ENCODE measurements around the gene KIAA1586.
"Not testable (repeated sequence)": the region's sequence is repeated elsewhere in the genome, so short reads cannot be mapped to it uniquely, and the experiment has no call there.

Gene KIAA1586

GRCh38 chr6:57046332-57047256 is at the start of gene KIAA1586:
KIAA1586 (plus strand) TSS chr6:57046693; CDS start chr6:57046756, 63 bp downstream.
- peak; percentile 96 for ATAC-seq (ENCODE audit: low read depth)
- H3K9me3 ChIP-seq (ENCODE audit: severe bottlenecking); H3K27me3 ChIP-seq (ENCODE audit: insufficient read depth, poor library complexity, severe bottlenecking): not testable (repeated sequence)
- H3K36me3 ChIP-seq (ENCODE audit: low read depth) = peaks cover 35% of the 10 kb centered on the region
- H3K4me1 ChIP-seq (ENCODE audit: insufficient read depth, poor library complexity, severe bottlenecking) = peaks cover 13% of the 10 kb centered on the region
- peak; percentile 84 for DNase-seq (ENCODE audit: low spot score)
- H3K4me3 ChIP-seq (ENCODE audit: severe bottlenecking) = peak within 1 kb of the TSS; percentile 39
- peak within 1 kb of the TSS; percentile 52 for H3K27ac ChIP-seq (ENCODE audit: poor library complexity, severe bottlenecking)

GRCh38 chr6:56999049-56999448 is 47.4 kb upstream of the KIAA1586 start:
- no peak overlapping the region for H3K27ac ChIP-seq (ENCODE audit: poor library complexity, severe bottlenecking)
- no peak for DNase-seq (ENCODE audit: low spot score)
- H3K9me3 ChIP-seq (ENCODE audit: severe bottlenecking) = peaks cover 6% of the 10 kb centered on the region
- H3K27me3 ChIP-seq (ENCODE audit: insufficient read depth, poor library complexity, severe bottlenecking) = no peaks in the 10 kb centered on the region
- no peak overlapping the region for H3K4me3 ChIP-seq (ENCODE audit: severe bottlenecking)
- no peaks in the 10 kb centered on the region for H3K36me3 ChIP-seq (ENCODE audit: low read depth)
- ATAC-seq (ENCODE audit: low read depth) = no peak
- no peak for TF ChIP-seq CTCF (IDR thresholded peaks at IDR 0.05; ENCODE audit: poor library complexity, severe bottlenecking)
- no peaks in the 10 kb centered on the region for H3K4me1 ChIP-seq (ENCODE audit: insufficient read depth, poor library complexity, severe bottlenecking)

- H3K36me3 ChIP-seq (ENCODE audit: low read depth) = not testable (repeated sequence)
Measured at GRCh38 chr6:56999748-57000147, 46.7 kb upstream of the KIAA1586 start.

GRCh38 chr6:57002197-57002596 is 44.3 kb upstream of the KIAA1586 start:
- Histone ChIP-seq H3K9me3 (ENCODE audit: severe bottlenecking) (peaks cover 6% of the 10 kb centered on the region), H3K36me3 (ENCODE audit: low read depth) (no peaks in the 10 kb centered on the region), H3K27me3 (ENCODE audit: insufficient read depth, poor library complexity, severe bottlenecking) (no peaks in the 10 kb centered on the region), H3K4me3 (ENCODE audit: severe bottlenecking) (no peak overlapping the region), H3K27ac (ENCODE audit: poor library complexity, severe bottlenecking) (no peak overlapping the region), H3K4me1 (ENCODE audit: insufficient read depth, poor library complexity, severe bottlenecking) (no peaks in the 10 kb centered on the region)
- DNase-seq (ENCODE audit: low spot score) (no peak), ATAC-seq (ENCODE audit: low read depth) (no peak)
- no peak for TF ChIP-seq CTCF (IDR thresholded peaks at IDR 0.05; ENCODE audit: poor library complexity, severe bottlenecking)

More at GRCh38 chr6:56999748-57000147, 46.7 kb upstream of the KIAA1586 start:
- not testable (repeated sequence) for H3K4me3 ChIP-seq (ENCODE audit: severe bottlenecking); H3K4me1 ChIP-seq (ENCODE audit: insufficient read depth, poor library complexity, severe bottlenecking); H3K27ac ChIP-seq (ENCODE audit: poor library complexity, severe bottlenecking); DNase-seq (ENCODE audit: low spot score); H3K9me3 ChIP-seq (ENCODE audit: severe bottlenecking); ATAC-seq (ENCODE audit: low read depth); H3K27me3 ChIP-seq (ENCODE audit: insufficient read depth, poor library complexity, severe bottlenecking)

- no peak for ATAC-seq (ENCODE audit: low read depth)
- no peak for DNase-seq (ENCODE audit: low spot score)
- Histone ChIP-seq H3K27ac (ENCODE audit: poor library complexity, severe bottlenecking) (no peak overlapping the region), H3K4me3 (ENCODE audit: severe bottlenecking) (no peak overlapping the region), H3K27me3 (ENCODE audit: insufficient read depth, poor library complexity, severe bottlenecking) (no peaks in the 10 kb centered on the region), H3K4me1 (ENCODE audit: insufficient read depth, poor library complexity, severe bottlenecking) (no peaks in the 10 kb centered on the region), H3K9me3 (ENCODE audit: severe bottlenecking) (peaks cover 1% of the 10 kb centered on the region), H3K36me3 (ENCODE audit: low read depth) (no peaks in the 10 kb centered on the region)
- TF ChIP-seq CTCF (IDR thresholded peaks at IDR 0.05; ENCODE audit: poor library complexity, severe bottlenecking) = no peak
Measured at GRCh38 chr6:57004292-57004691, 42.2 kb upstream of the KIAA1586 start.

GRCh38 chr6:57006101-57006500 is 40.4 kb upstream of the KIAA1586 start:
- no peak for TF ChIP-seq CTCF (IDR thresholded peaks at IDR 0.05; ENCODE audit: poor library complexity, severe bottlenecking)
- Histone ChIP-seq H3K4me1 (ENCODE audit: insufficient read depth, poor library complexity, severe bottlenecking) (no peaks in the 10 kb centered on the region), H3K27ac (ENCODE audit: poor library complexity, severe bottlenecking) (no peak overlapping the region), H3K4me3 (ENCODE audit: severe bottlenecking) (no peak overlapping the region), H3K36me3 (ENCODE audit: low read depth) (no peaks in the 10 kb centered on the region), H3K9me3 (ENCODE audit: severe bottlenecking) (no peaks in the 10 kb centered on the region), H3K27me3 (ENCODE audit: insufficient read depth, poor library complexity, severe bottlenecking) (no peaks in the 10 kb centered on the region)
- DNase-seq (ENCODE audit: low spot score) (no peak), ATAC-seq (ENCODE audit: low read depth) (no peak)

GRCh38 chr6:57008069-57008468 is 38.4 kb upstream of the KIAA1586 start:
- DNase-seq (ENCODE audit: low spot score); H3K27me3 ChIP-seq (ENCODE audit: insufficient read depth, poor library complexity, severe bottlenecking); H3K36me3 ChIP-seq (ENCODE audit: low read depth); H3K27ac ChIP-seq (ENCODE audit: poor library complexity, severe bottlenecking); H3K9me3 ChIP-seq (ENCODE audit: severe bottlenecking); H3K4me3 ChIP-seq (ENCODE audit: severe bottlenecking); H3K4me1 ChIP-seq (ENCODE audit: insufficient read depth, poor library complexity, severe bottlenecking); ATAC-seq (ENCODE audit: low read depth): not testable (repeated sequence)
